Adrenal gland (tissue), 5 donors: ENCODE measurements around the gene RPTN.

Experiments used
- POLR2A ChIP-seq, 2 donors: fragments of 450-650 bp; IDR thresholded peaks; one replicate each; pipeline ENCODE4 v1.6.1; 2017; ENCODE audit warnings: antibody characterized with exemption in 2 of 2, mild to moderate bottlenecking in 2 of 2, moderate library complexity in 1 of 2
- TF ChIP-seq, protein P1 (sequence below), 6 experiments: fragments of 450-650 bp in 4 of 6; fragments of 200-600 bp in 2 of 6; sonication (generic) in 1 of 6; IDR thresholded peaks; 1 replicate in 5 of 6; 2 replicates in 1 of 6; pipeline versions ENCODE4 v1.5.1 to v1.8.0; 2016 to 2021; ENCODE audit warnings: antibody characterized with exemption in 6 of 6, mild to moderate bottlenecking in 2 of 6, moderate library complexity in 1 of 6
- donor health status: DM: no; HTN: no; CAD: no.

DNA sequence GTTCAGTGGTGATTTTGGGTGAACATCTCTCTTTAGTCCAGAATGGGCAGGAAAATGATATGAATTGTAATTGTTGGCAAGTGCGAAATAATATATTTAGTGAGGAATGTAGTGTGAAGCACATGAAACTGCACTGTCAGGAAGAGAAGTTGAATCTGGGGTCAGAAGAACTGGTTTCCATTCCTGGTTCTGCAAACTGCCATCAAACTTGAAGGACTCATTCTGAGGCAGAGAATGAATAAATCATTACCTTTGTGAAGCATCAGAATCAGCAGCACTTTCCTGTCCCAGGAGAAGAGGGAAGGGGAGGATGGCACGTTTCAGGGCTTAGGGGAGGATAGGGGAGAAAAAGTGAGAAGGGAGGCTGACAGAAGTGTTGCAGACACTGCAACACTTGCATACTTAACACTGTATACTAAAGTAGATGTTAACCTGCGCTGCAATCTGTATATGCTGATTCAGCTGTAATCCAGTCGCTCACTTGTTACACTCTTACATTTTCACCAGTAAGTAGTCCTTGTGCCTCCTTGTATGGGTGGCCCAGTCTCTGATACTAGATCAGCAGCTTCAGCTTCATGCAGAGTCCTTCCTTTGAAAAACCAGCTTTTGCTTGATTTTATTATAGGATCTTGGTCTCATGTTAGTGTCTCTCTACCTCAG lies 10.5 kb upstream of the RPTN start:
- TF ChIP-seq, protein P1, sequence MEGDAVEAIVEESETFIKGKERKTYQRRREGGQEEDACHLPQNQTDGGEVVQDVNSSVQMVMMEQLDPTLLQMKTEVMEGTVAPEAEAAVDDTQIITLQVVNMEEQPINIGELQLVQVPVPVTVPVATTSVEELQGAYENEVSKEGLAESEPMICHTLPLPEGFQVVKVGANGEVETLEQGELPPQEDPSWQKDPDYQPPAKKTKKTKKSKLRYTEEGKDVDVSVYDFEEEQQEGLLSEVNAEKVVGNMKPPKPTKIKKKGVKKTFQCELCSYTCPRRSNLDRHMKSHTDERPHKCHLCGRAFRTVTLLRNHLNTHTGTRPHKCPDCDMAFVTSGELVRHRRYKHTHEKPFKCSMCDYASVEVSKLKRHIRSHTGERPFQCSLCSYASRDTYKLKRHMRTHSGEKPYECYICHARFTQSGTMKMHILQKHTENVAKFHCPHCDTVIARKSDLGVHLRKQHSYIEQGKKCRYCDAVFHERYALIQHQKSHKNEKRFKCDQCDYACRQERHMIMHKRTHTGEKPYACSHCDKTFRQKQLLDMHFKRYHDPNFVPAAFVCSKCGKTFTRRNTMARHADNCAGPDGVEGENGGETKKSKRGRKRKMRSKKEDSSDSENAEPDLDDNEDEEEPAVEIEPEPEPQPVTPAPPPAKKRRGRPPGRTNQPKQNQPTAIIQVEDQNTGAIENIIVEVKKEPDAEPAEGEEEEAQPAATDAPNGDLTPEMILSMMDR (IDR thresholded peaks at IDR 0.05): no peak
- no peak for TF ChIP-seq POLR2A (IDR thresholded peaks at IDR 0.05)
